H1 (cell line): ENCODE data around the gene ADGRB2. TPM values are rescaled to one million over a fixed set of nuclear protein-coding genes. Genes with fewer than 3 reads are reported as not detected.

ENCODE experiments used
- ASH2L ChIP-seq: fragments of 200-600, 300-600 bp; sonication (generic); IDR thresholded peaks from one replicate; pipeline ENCODE4 v1.7.1; 2017; ENCODE audit warnings: low read length
- BRCA1 ChIP-seq: IDR thresholded peaks from 2 replicates; pipeline ENCODE4 v1.6.1; 2012; ENCODE audit warnings: low read depth, low read length, improper control_type of control experiment
- CREB1 ChIP-seq: IDR thresholded peaks from 2 replicates; pipeline ENCODE4 v1.6.1; 2012; ENCODE audit warnings: inconsistent platforms
- EZH2 ChIP-seq: fragments of 200-600 bp; sonication (generic); IDR thresholded peaks from 2 replicates; pipeline ENCODE4 v1.7.1; 2012; ENCODE audit warnings: low read depth, mild to moderate bottlenecking, moderate library complexity, low read length, inconsistent platforms; ENCODE audit not compliant: severe bottlenecking
- GABPA ChIP-seq: IDR thresholded peaks from 2 replicates; pipeline ENCODE4 v1.6.1; 2011; ENCODE audit warnings: mild to moderate bottlenecking, low read length, moderate library complexity, borderline replicate concordance; ENCODE audit not compliant: insufficient read depth
- HDAC2 ChIP-seq, 2 experiments: fragments of 300-600 bp in 1 of 2; sonication (generic) in 1 of 2; IDR thresholded peaks; 2 replicates each; pipeline ENCODE4 v1.6.1; 2011 to 2012; ENCODE audit warnings: low read depth in 2 of 2, low read length in 2 of 2, mild to moderate bottlenecking in 2 of 2, moderate library complexity in 2 of 2, borderline replicate concordance in 1 of 2, inconsistent platforms in 1 of 2
- JUND ChIP-seq: IDR thresholded peaks from 2 replicates; pipeline ENCODE4 v1.6.1; 2011; ENCODE audit warnings: mild to moderate bottlenecking, improper control_type of control experiment, low read length
- PHF8 ChIP-seq: fragments of 200-600 bp; sonication (generic); conservative IDR thresholded peaks from 2 replicates; pipeline ENCODE4 v1.7.1; 2012; ENCODE audit warnings: low read depth, mild to moderate bottlenecking, inconsistent platforms, low read length, moderate library complexity
- POLR2AphosphoS5 ChIP-seq: IDR thresholded peaks from 2 replicates; pipeline ENCODE4 v1.6.1; 2011; ENCODE audit warnings: low read depth, low read length
- SP2 ChIP-seq: IDR thresholded peaks from 2 replicates; pipeline ENCODE4 v1.6.1; 2012; ENCODE audit warnings: mild to moderate bottlenecking, low read length, inconsistent platforms
- SRF ChIP-seq: IDR thresholded peaks from 2 replicates; pipeline ENCODE4 v1.6.1; 2011; ENCODE audit warnings: mild to moderate bottlenecking, low read depth, low read length, moderate library complexity
- TEAD4 ChIP-seq: IDR thresholded peaks from 2 replicates; pipeline ENCODE4 v1.6.1; 2012; ENCODE audit warnings: low read depth, low read length, inconsistent platforms, mixed read lengths
- YY1 ChIP-seq: IDR thresholded peaks from 2 replicates; pipeline ENCODE4 v1.6.1; 2011; ENCODE audit warnings: low read depth, mild to moderate bottlenecking, low read length
- polyA plus RNA-seq, 7 experiments: library from polyadenylated mRNA; depleted of rRNA in 3 of 7; stranded (reverse) in 5 of 7; unstranded in 2 of 7; fragments of >200 nt in 5 of 7; fragments of 200-250 nt in 2 of 7; gene quantifications; 1 replicate in 5 of 7; 2 replicates in 1 of 7; 4 replicates in 1 of 7; pipeline versions ENCODE4 v1.2.1 to v1.2.3, GENCODE V29; 2011 to 2013; ENCODE audit warnings: missing spikeins in 2 of 7, mixed read lengths in 2 of 7
- total RNA-seq: library from RNA; stranded (reverse); fragmentation: NEBNext Ultra II Directional; extraction: Animal tissue kit (Norgen Biotek cat#: 25700); gene quantifications from 2 replicates; pipeline ENCODE4 v1.2.1, GENCODE V29; 2021
- TF ChIP-seq, protein P1 (sequence below): IDR thresholded peaks from 2 replicates; pipeline ENCODE4 v1.6.1; 2011; ENCODE audit warnings: low read length, improper control_type of control experiment

ADGRB2 gene
- total and polyA plus RNA-seq, 2 of the 8 experiments (the other 6 are each of a cell fraction or from before 2014, with no cell fraction given), result 15.6 to 26.2 TPM

DNA sequence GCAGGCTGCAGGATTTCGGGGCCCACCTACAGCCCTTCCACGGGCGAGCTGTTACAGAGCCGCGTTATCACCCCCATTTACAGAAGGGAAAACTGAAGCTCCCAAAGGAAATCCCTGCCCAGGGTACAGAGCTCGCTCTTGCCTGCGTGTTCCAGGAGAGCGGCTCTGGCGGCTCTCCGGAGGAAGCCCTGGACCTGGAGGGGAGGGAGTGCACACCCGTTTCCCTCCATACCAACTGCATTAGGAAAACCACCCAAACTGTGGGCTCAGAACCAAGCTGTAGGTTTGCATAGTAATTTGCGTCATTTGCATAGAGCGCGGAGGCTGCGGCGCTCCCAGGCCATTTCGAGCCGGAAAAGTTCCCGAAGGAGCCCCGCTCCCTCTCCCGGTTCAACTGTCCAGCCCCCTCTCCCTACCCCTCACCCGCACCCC is 24.7 kb upstream of the ADGRB2 start (continued):
- TF ChIP-seq TEAD4 (no peak), EZH2 (no peak), HDAC2 (IDR thresholded peaks at IDR 0.05; ENCODE audit: borderline replicate concordance in 1 of 2, low read depth in 2 of 2, low read length in 2 of 2) (peak in 1 of 2 experiments; percentile 39; a peak in 1 of 4 replicates), SRF (no peak), PHF8 (no peak; the same call in 1 of the 2 replicates), CREB1 (no peak), YY1 (no peak), ASH2L (no peak), GABPA (no peak), JUND (no peak), BRCA1 (no peak), SP2 (no peak), POLR2AphosphoS5 (no peak)
- TF ChIP-seq, protein P1, sequence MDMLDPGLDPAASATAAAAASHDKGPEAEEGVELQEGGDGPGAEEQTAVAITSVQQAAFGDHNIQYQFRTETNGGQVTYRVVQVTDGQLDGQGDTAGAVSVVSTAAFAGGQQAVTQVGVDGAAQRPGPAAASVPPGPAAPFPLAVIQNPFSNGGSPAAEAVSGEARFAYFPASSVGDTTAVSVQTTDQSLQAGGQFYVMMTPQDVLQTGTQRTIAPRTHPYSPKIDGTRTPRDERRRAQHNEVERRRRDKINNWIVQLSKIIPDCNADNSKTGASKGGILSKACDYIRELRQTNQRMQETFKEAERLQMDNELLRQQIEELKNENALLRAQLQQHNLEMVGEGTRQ, result no peak
